Measurements from ENCODE around the gene SRC. TPM values are rescaled to one million over a fixed set of nuclear protein-coding genes. Genes with fewer than 3 reads are reported as not detected.

Gene SRC
- total and polyA plus RNA-seq, 2 of the 8 experiments (the other 6 are each of a cell fraction or from before 2014, with no cell fraction given), result 27.6 to 28.8 TPM

DNA sequence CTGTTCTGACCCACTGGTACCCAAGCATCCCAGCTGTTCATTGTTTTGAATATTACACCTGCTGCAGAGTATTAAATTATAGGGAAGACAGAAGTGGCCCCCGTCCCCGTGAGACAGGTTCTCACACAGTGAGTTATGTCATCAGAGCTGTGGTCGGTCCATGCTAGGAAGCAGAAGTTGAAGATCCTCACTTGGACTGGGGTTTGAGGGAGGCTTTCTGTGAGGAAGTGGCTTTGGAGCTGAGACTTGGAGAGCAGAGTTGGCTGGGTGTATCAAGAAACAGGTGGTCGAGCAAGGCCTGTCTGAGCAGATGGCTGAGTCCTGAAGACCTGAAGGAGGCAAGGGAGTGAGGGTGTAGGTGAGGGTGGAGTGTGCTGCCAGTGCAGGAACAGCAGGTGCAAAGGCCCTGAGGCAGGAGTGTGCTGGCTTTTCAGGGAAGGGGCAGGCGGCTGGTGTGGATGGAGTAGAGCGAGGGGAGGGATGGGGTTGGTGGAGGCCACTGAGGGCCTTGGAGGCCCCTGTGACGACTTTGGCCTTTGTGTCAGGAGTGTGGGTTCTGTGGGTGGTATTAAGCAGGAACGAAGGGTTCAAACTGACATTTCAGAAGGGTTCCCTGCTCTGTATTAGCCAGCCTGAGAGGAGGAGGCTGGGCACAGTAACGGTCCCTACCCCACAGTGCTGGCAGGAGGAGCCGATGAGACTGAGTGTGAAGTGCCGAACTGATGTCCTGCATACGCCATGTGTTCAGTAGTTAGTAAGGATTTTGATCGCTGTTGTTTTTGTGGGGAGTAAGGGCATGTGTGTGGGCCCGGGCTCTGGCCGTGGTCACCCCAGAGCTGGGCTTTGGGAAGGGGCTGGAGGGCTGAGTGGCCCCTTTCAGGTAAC is 11.8 kb downstream of the SRC start:
- peak overlapping the region; percentile 53 for H4K8ac ChIP-seq (ENCODE audit: extremely low read depth, insufficient read depth, low read length)
- no peak overlapping the region for H3K4ac ChIP-seq (replicated peaks; ENCODE audit: insufficient read length, low read depth, low read length)
- no peak overlapping the region for H3K56ac ChIP-seq (replicated peaks; ENCODE audit: insufficient read length, low read depth, low read length)
- 83% methylated on average over 15 of the region's 15 CpGs; no CpG with 5 or more reads in 1 of the 2 experiments for WGBS, 2 experiments (ENCODE audit: extremely low coverage in 1 of 2, insufficient coverage in 1 of 2, insufficient read length in 1 of 2, insufficient replicate concordance in 2 of 2, low coverage in 1 of 2, low lambda C conversion rate in 2 of 2, missing lambda C conversion rate in 1 of 2)
- H3K79me2 ChIP-seq (ENCODE audit: control insufficient read depth in 1 of 2, insufficient read depth in 2 of 2, low read length in 2 of 2), result peaks cover 0 to 71% of the 10 kb centered on the region in 2 experiments; a peak in 3 of 4 replicates
- peaks cover 0 to 15% of the 10 kb centered on the region in 2 experiments for H4K20me1 ChIP-seq (replicated peaks in 1 of 2; ENCODE audit: control insufficient read depth in 1 of 2, insufficient read depth in 2 of 2, low read length in 2 of 2)
- no peak overlapping the region for H3K18ac ChIP-seq (ENCODE audit: extremely low read depth, low read length)
- no peak overlapping the region for H3K27ac ChIP-seq (ENCODE audit: low read depth, low read length)
- H2BK120ac ChIP-seq (replicated peaks; ENCODE audit: low read depth, low read length), result no peak overlapping the region
- no peak overlapping the region for H3K4me2 ChIP-seq (ENCODE audit: insufficient read depth in 1 of 2, low read depth in 2 of 2, low read length in 2 of 2)
- H3K9ac ChIP-seq (replicated peaks in 1 of 4; ENCODE audit: extremely low read depth in 1 of 4, low read depth in 3 of 4, low read length in 3 of 4), result no peak overlapping the region
- H2BK20ac ChIP-seq (ENCODE audit: low read length), result no peak overlapping the region
- no peaks in the 10 kb centered on the region for H3K9me3 ChIP-seq (ENCODE audit: insufficient read depth in 2 of 2, low read depth in 1 of 2, low read length in 1 of 2)
- 0 out of 2 replicates have a peak overlapping the region, but pooled peaks have one; percentile 39 for H2BK12ac ChIP-seq (ENCODE audit: low read depth, low read length)
- H2AK5ac ChIP-seq (ENCODE audit: low read depth, low read length), result 0 out of 2 replicates have a peak overlapping the region, but pooled peaks have one; percentile 24
- no peak overlapping the region for H2BK15ac ChIP-seq (ENCODE audit: low read length)
- no peak overlapping the region for H3K23ac ChIP-seq (ENCODE audit: insufficient read length)
- ChIA-PET CTCF (ENCODE audit: partially characterized antibody) (interaction anchor here (0.5 to 2.1 kb wide), 6 partner anchors 27 to 821 kb away, joined by 3 to 8 read pairs (median 4); no protein-coding TSS in a partner anchor), POLR2A (ENCODE audit: partially characterized antibody) (interaction anchor here (2.0 kb wide), 1 partner anchor 12 kb away, joined by 10 read pairs; the partner anchor contains the start of gene SRC)
- no peak overlapping the region for H4K5ac ChIP-seq (ENCODE audit: insufficient read length, low read depth, low read length)
- no peaks in the 10 kb centered on the region for H3K27me3 ChIP-seq (replicated peaks in 1 of 4; ENCODE audit: control insufficient read depth in 3 of 4, extremely low read depth in 1 of 4, insufficient read depth in 3 of 4, low read length in 3 of 4)
- H3K23me2 ChIP-seq (ENCODE audit: low read depth, low read length), result no peaks in the 10 kb centered on the region
- TF ChIP-seq KDM4A (IDR thresholded peaks at IDR 0.05; ENCODE audit: low read depth, low read length, severe bottlenecking), result no peak
- 0 out of 2 replicates have a peak, but pooled peaks have one; percentile 36 for TF ChIP-seq KDM1A (IDR thresholded peaks at IDR 0.05; ENCODE audit: borderline replicate concordance, low read length)
- H3K14ac ChIP-seq (ENCODE audit: insufficient read length), result no peak overlapping the region
- peaks cover 0 to 6% (median 0%) of the 10 kb centered on the region in 4 experiments; a peak in 2 of 7 replicates for H3K4me1 ChIP-seq (replicated peaks in 1 of 4; ENCODE audit: control insufficient read depth in 3 of 4, insufficient read depth in 4 of 4, low read length in 3 of 4)
- peaks cover 30% of the 10 kb centered on the region for H3K79me1 ChIP-seq (ENCODE audit: low read depth, low read length)
- H2AFZ ChIP-seq (ENCODE audit: low read length), result no peak overlapping the region
- no peaks in the 10 kb centered on the region; a peak in 1 of 8 replicates for H3K36me3 ChIP-seq (ENCODE audit: control insufficient read depth in 2 of 4, insufficient read depth in 4 of 4, low read length in 3 of 4)
- DNase-seq (ENCODE audit: low read depth in 1 of 2, low spot score in 2 of 2) (no peak), FAIRE-seq (no peak)
- no peak overlapping the region; the same call in 1 of the 2 replicates for H2BK5ac ChIP-seq (ENCODE audit: low read depth, low read length)
- H3K4me3 ChIP-seq (ENCODE audit: extremely low read depth in 1 of 4, insufficient read depth in 2 of 4, low read depth in 3 of 4, low read length in 4 of 4), result no peak overlapping the region
- H4K91ac ChIP-seq (replicated peaks; ENCODE audit: insufficient read length, low read length), result no peak overlapping the region

Data from H1 (cell line).